Hepatocyte (in vitro differentiated cells): ENCODE results near the gene METTL18. TPM values are rescaled to one million over a fixed set of nuclear protein-coding genes. Genes with fewer than 3 reads are reported as not detected.

Source experiments
- DNase-seq: peaks from one replicate; pipeline ENCODE4 v3.0.0-alpha.2; 2016; ENCODE audit warnings: low spot score
- H2AFZ ChIP-seq: fragments of 200-600 bp; sonication (generic); 2 replicates; pipeline ENCODE4 v1.6.0; 2016; ENCODE audit warnings: antibody characterized with exemption, mild to moderate bottlenecking
- H3K27ac ChIP-seq: fragments of 200-600 bp; sonication (generic); 2 replicates; pipeline ENCODE4 v1.5.1; 2016; ENCODE audit warnings: mild to moderate bottlenecking
- H3K27me3 ChIP-seq: fragments of 200-600 bp; sonication (generic); 2 replicates; pipeline ENCODE4 v1.6.1; 2016
- H3K36me3 ChIP-seq: fragments of 200-600 bp; sonication (generic); replicated peaks from 2 replicates; pipeline ENCODE4 v1.5.1; 2016; ENCODE audit warnings: low read depth; ENCODE audit not compliant: insufficient read depth
- H3K4me1 ChIP-seq: fragments of 200-600 bp; sonication (generic); 2 replicates; pipeline ENCODE4 v1.5.1; 2016; ENCODE audit warnings: mild to moderate bottlenecking, moderate library complexity; ENCODE audit not compliant: insufficient read depth
- H3K4me2 ChIP-seq: fragments of 200-600 bp; sonication (generic); 2 replicates; pipeline ENCODE4 v1.6.0; 2016
- H3K4me3 ChIP-seq: fragments of 200-600 bp; sonication (generic); 2 replicates; pipeline ENCODE4 v1.5.1; 2016; ENCODE audit warnings: mild to moderate bottlenecking
- H3K79me2 ChIP-seq: fragments of 200-600 bp; sonication (generic); 2 replicates; pipeline ENCODE4 v1.6.0; 2017; ENCODE audit warnings: mild to moderate bottlenecking
- H3K9me2 ChIP-seq: fragments of 200-600 bp; sonication (generic); replicated peaks from 2 replicates; pipeline ENCODE4 v1.6.0; 2017; ENCODE audit warnings: mild to moderate bottlenecking; ENCODE audit not compliant: insufficient read depth
- H3K9me3 ChIP-seq: fragments of 200-600 bp; sonication (generic); 2 replicates; pipeline ENCODE4 v1.5.1; 2016; ENCODE audit warnings: low read depth, mild to moderate bottlenecking
- H4K20me1 ChIP-seq: fragments of 200-600 bp; sonication (generic); 2 replicates; pipeline ENCODE4 v1.6.0; 2016; ENCODE audit warnings: mild to moderate bottlenecking; ENCODE audit not compliant: insufficient read depth, poor library complexity, severe bottlenecking
- EZH2 ChIP-seq: fragments of 200-600 bp; sonication (generic); IDR thresholded peaks from 2 replicates; pipeline ENCODE4 v1.6.1; 2016; ENCODE audit warnings: antibody characterized with exemption, mild to moderate bottlenecking, borderline replicate concordance
- EZH2phosphoT487 ChIP-seq: fragments of 200-600 bp; sonication (generic); IDR thresholded peaks from one replicate; pipeline ENCODE4 v1.6.1; 2018; ENCODE audit warnings: antibody characterized with exemption, mild to moderate bottlenecking, low read depth, moderate library complexity; ENCODE audit not compliant: unreplicated experiment, severe bottlenecking
- WGBS: methylation state at CpG from one replicate; pipeline ENCODE4 v1.1.6; 2016; ENCODE audit warnings: low lambda C conversion rate; ENCODE audit errors: missing lambda C conversion rate; 5-methylcytosine and 5-hydroxymethylcytosine counted together
- polyA plus RNA-seq: library from polyadenylated mRNA; unstranded; fragments of >200 nt; fragmentation: Nextera tagmentation; extraction: Ambion mirVana; gene quantifications from 2 replicates; pipeline ENCODE4 v1.2.1, GENCODE V29; 2016
- total RNA-seq: library from RNA; depleted of rRNA; stranded (reverse); fragments of >200 nt; gene quantifications from 2 replicates; pipeline ENCODE4 v1.2.3, GENCODE V29; 2014
- TF ChIP-seq, protein P1 (sequence below): fragments of 200-600 bp; sonication (generic); IDR thresholded peaks from 2 replicates; pipeline ENCODE4 v1.5.1; 2016; ENCODE audit warnings: antibody characterized with exemption, mild to moderate bottlenecking; ENCODE audit not compliant: poor library complexity

The METTL18 gene
- total and polyA plus RNA-seq, 2 experiments from 2014 or later: 6.1 to 10.8 TPM

DNA sequence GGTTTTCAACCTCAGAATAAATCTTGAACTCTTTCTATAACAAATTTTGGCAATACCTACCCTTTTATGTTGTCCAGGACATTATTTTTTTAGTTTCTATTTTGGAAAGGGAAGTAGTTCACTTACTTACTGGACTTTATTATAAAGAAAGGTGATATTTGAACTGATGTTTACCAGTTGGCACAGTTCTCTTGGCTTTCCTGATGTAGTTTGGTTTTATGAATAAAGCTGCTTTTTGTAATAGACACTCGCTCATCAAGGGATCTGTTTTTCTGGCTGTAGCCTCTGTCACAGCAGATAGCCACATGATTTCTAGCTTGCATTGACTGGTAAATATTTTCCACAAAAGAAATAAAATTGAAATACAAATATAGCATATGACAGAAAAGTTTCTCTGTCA, 40.9 kb upstream of the METTL18 start:
- no peaks in the 10 kb centered on the region for H3K9me2 ChIP-seq
- no peaks in the 10 kb centered on the region for H3K27me3 ChIP-seq
- no peaks in the 10 kb centered on the region for H3K36me3 ChIP-seq
- H3K9me3 ChIP-seq: no peaks in the 10 kb centered on the region
- H2AFZ ChIP-seq: no peak overlapping the region
- H3K4me3 ChIP-seq: no peak overlapping the region
- H3K4me2 ChIP-seq: no peak overlapping the region
- no peaks in the 10 kb centered on the region for H3K4me1 ChIP-seq
- no peak for DNase-seq
- no peak overlapping the region for H3K27ac ChIP-seq
- H3K79me2 ChIP-seq: no peaks in the 10 kb centered on the region
- 81% methylated on average over 1 of the region's 1 CpG for WGBS
- no peaks in the 10 kb centered on the region for H4K20me1 ChIP-seq
- TF ChIP-seq EZH2: no peak

DNA sequence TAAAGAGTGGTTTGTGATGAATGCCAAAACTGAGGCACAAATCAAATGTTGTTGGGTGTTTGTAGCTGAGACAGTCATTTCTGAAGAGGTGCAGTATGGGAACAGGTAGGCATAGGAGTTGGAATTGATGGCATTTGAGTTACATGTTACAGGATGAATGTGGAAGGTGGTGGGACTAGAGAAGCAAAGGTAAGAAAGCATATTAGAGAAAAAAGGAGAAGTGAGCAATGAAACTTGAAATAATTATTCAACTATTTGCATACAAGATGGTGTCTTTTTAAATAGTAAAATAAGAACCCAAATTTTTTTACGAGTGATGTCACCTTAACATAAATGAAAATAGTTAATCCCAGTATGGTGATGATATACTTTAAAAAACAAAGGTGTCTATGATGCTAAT, 40.2 kb upstream of the METTL18 start:
- 100% methylated on average over 1 of the region's 1 CpG for WGBS
- Histone ChIP-seq H3K4me2 (no peak overlapping the region), H3K9me3 (no peaks in the 10 kb centered on the region)

DNA sequence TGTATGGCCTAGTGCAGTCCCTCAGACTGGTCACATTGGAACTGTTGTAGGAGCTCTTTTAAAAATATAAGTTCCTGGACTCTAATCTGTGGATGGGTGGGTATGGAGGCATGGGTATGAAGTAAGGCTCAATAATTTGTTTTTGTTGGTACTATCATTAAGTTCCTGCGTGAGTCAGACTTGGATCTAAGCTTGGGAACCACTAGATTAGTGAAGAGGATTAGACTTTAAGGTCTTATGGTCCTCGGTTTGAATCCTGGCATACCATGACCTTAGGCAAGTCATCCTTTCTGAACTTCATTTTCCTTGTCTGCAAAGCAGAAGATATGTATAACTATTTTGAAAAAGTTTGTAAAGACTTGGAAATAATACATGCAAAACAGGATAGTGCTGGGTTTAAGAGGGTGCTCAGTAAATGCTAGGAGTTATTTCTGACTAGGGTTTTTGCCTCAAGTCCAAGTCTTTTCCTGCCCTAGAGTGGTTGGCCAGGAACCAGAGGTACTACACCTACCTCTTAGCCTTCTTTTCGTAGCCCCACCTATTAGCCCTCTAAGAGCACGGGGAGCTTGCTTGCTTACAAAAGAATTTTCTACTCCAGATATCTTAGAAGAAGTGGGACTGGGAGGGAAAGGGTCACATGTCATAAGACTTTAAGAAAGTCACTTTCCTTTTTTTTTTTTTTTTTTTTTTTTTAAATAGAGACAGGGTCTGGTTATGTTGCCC, 38.6 kb upstream of the METTL18 start:
- Histone ChIP-seq H3K4me1 (no peaks in the 10 kb centered on the region), H3K27ac (no peak overlapping the region), H3K27me3 (no peaks in the 10 kb centered on the region), H4K20me1 (no peaks in the 10 kb centered on the region), H3K36me3 (no peaks in the 10 kb centered on the region), H2AFZ (no peak overlapping the region), H3K9me3 (no peaks in the 10 kb centered on the region), H3K9me2 (no peaks in the 10 kb centered on the region), H3K79me2 (no peaks in the 10 kb centered on the region), H3K4me2 (no peak overlapping the region), H3K4me3 (no peak overlapping the region)
- no peak for DNase-seq
- TF ChIP-seq, protein P1, sequence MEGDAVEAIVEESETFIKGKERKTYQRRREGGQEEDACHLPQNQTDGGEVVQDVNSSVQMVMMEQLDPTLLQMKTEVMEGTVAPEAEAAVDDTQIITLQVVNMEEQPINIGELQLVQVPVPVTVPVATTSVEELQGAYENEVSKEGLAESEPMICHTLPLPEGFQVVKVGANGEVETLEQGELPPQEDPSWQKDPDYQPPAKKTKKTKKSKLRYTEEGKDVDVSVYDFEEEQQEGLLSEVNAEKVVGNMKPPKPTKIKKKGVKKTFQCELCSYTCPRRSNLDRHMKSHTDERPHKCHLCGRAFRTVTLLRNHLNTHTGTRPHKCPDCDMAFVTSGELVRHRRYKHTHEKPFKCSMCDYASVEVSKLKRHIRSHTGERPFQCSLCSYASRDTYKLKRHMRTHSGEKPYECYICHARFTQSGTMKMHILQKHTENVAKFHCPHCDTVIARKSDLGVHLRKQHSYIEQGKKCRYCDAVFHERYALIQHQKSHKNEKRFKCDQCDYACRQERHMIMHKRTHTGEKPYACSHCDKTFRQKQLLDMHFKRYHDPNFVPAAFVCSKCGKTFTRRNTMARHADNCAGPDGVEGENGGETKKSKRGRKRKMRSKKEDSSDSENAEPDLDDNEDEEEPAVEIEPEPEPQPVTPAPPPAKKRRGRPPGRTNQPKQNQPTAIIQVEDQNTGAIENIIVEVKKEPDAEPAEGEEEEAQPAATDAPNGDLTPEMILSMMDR: no peak
- no peak for TF ChIP-seq EZH2phosphoT487
- TF ChIP-seq EZH2: no peak
- 68% methylated on average over 4 of the region's 4 CpGs for WGBS

More for the DNA sequence above, 40.2 kb upstream of the METTL18 start:
- Histone ChIP-seq H3K4me3 (no peak overlapping the region), H2AFZ (no peak overlapping the region), H3K9me2 (no peaks in the 10 kb centered on the region), H4K20me1 (no peaks in the 10 kb centered on the region), H3K36me3 (no peaks in the 10 kb centered on the region), H3K79me2 (no peaks in the 10 kb centered on the region), H3K27me3 (no peaks in the 10 kb centered on the region), H3K27ac (no peak overlapping the region), H3K4me1 (no peaks in the 10 kb centered on the region)
- TF ChIP-seq EZH2phosphoT487: no peak
- TF ChIP-seq, protein P1: no peak
- TF ChIP-seq EZH2: no peak
- DNase-seq: no peak

DNA sequence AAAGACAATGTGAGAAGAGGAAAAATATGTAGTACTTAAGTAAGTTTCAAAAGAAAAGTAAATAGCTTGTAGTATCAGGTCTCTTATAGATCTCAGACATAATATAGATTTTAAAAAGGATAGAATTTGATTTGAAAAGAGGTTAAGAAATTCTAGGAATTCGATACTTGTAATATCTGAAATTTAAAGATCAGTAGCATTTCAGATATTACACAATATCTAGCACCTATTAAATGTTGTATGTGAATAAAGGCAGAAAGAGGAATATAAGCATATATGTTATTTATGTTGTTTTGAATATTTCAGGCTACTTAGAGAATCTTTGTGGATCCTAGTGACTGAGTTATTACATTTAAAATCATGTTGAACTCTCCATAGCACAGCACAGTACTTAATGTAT, 35.0 kb upstream of the METTL18 start:
- DNase-seq: no peak

More for the DNA sequence above, 35.0 kb upstream of the METTL18 start:
- Histone ChIP-seq H3K4me1 (no peaks in the 10 kb centered on the region), H3K27me3 (no peaks in the 10 kb centered on the region), H2AFZ (no peak overlapping the region), H3K9me2 (no peaks in the 10 kb centered on the region), H3K79me2 (no peaks in the 10 kb centered on the region), H3K27ac (no peak overlapping the region), H3K36me3 (no peaks in the 10 kb centered on the region), H3K4me2 (no peak overlapping the region), H3K9me3 (no peaks in the 10 kb centered on the region), H3K4me3 (no peak overlapping the region), H4K20me1 (no peaks in the 10 kb centered on the region)
- WGBS: 100% methylated on average over 1 of the region's 1 CpG
- TF ChIP-seq EZH2 (no peak), EZH2phosphoT487 (no peak)
- TF ChIP-seq, protein P1: no peak
